Upper lobe of right lung (tissue), 1 donor: ENCODE data around the gene SH3D19. TPM values are rescaled to one million over a fixed set of nuclear protein-coding genes. Genes with fewer than 3 reads are reported as not detected.
A peak's percentile ranks its signal among the peaks of the same experiment; 100 is the strongest.

Source experiments
- ATAC-seq: fragments of 200-7000 bp; cut with Tn5 transposase; one replicate; pipeline ENCODE4 v1.9.1; 2020; ENCODE audit warnings: mild to moderate bottlenecking, moderate library complexity
- DNase-seq: peaks from one replicate; pipeline ENCODE4 v3.0.0-alpha.2; 2020
- H3K27ac ChIP-seq: fragments of 200-600 bp; one replicate; pipeline ENCODE4 v1.8.0; 2022
- H3K27me3 ChIP-seq: fragments of 200-600 bp; one replicate; pipeline ENCODE4 v1.8.0; 2022; ENCODE audit warnings: mild to moderate bottlenecking
- H3K36me3 ChIP-seq: fragments of 200-600 bp; one replicate; pipeline ENCODE4 v1.8.0; 2022
- H3K4me1 ChIP-seq: fragments of 200-600 bp; one replicate; pipeline ENCODE4 v1.8.0; 2022
- H3K4me3 ChIP-seq: fragments of 200-600 bp; one replicate; pipeline ENCODE4 v1.8.0; 2022; ENCODE audit warnings: mild to moderate bottlenecking
- H3K9me3 ChIP-seq: fragments of 200-600 bp; one replicate; pipeline ENCODE4 v1.8.0; 2022
- intact Hi-C: fragments of 100-400 bp; cut with DNase I; formaldehyde crosslinking; loops from one replicate; pipeline ENCODE4 v1.11.0; 2022
- total RNA-seq: library from RNA; stranded (reverse); fragmentation: NEBNext Ultra II Directional; extraction: Animal tissue kit (Norgen Biotek cat#: 25700); gene quantifications from one replicate; pipeline ENCODE4 v1.2.1, GENCODE V29; 2021
- TF ChIP-seq, protein P1 (sequence below): fragments of 200-600 bp; IDR thresholded peaks from one replicate; pipeline ENCODE4 v1.8.0; 2022; ENCODE audit warnings: antibody characterized with exemption
- donor health status: DM: no; HTN: yes; CAD: no; lungs with severe emphysema.

Gene SH3D19
- total RNA-seq, 1 donor from 2014 or later: 125 TPM

DNA sequence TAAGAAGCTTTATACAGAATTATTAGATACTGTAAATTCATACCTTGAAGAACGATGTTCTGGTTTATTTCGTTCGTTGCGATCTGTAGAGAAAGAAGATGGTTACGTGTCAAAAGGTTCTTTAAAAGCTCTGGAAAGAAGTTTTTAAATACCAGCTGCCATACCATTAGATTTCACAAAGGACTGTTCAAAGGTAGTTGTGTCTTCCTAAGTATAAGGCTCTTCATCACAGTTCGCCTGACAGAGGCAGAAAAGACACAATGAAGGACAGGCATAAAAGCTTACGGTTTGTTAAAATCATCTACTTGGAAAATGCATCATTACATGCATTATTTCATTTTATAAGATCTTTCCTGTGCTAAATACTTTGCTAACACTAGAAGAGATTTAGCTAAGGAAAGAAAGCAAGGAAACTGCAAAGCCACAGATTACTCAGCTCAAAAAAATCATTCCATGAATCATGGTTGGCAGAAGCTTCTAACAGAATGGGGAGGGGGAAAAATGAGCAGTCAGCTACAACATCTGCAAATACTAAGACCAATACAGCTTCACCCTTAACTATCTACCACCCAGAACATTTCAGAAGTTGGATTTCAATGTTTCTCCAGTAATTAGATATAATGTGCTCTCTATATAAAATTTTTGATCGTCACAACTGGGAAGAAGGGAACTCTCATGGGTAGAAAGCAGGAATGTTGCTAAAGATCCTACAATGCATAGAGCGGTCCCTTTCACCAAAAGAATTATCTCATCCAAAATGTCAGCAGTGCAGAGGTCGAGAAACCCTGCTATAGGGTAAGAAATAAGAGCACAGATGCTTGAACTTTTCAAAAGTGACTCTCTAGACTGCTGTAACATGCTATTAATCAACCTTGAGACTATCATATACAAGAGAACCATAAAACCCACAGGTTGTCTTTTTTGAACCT is 99.1 kb downstream of the SH3D19 start:
- ATAC-seq: no peak
- Histone ChIP-seq H3K27me3 (no peaks in the 10 kb centered on the region), H3K9me3 (no peaks in the 10 kb centered on the region), H3K36me3 (no peaks in the 10 kb centered on the region), H3K4me3 (peak overlapping the region; percentile 50), H3K4me1 (peaks cover 4% of the 10 kb centered on the region), H3K27ac (peak overlapping the region; percentile 78)
- no peak for DNase-seq
- intact Hi-C loops: no loop called here
- TF ChIP-seq, protein P1, sequence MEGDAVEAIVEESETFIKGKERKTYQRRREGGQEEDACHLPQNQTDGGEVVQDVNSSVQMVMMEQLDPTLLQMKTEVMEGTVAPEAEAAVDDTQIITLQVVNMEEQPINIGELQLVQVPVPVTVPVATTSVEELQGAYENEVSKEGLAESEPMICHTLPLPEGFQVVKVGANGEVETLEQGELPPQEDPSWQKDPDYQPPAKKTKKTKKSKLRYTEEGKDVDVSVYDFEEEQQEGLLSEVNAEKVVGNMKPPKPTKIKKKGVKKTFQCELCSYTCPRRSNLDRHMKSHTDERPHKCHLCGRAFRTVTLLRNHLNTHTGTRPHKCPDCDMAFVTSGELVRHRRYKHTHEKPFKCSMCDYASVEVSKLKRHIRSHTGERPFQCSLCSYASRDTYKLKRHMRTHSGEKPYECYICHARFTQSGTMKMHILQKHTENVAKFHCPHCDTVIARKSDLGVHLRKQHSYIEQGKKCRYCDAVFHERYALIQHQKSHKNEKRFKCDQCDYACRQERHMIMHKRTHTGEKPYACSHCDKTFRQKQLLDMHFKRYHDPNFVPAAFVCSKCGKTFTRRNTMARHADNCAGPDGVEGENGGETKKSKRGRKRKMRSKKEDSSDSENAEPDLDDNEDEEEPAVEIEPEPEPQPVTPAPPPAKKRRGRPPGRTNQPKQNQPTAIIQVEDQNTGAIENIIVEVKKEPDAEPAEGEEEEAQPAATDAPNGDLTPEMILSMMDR: no peak

DNA sequence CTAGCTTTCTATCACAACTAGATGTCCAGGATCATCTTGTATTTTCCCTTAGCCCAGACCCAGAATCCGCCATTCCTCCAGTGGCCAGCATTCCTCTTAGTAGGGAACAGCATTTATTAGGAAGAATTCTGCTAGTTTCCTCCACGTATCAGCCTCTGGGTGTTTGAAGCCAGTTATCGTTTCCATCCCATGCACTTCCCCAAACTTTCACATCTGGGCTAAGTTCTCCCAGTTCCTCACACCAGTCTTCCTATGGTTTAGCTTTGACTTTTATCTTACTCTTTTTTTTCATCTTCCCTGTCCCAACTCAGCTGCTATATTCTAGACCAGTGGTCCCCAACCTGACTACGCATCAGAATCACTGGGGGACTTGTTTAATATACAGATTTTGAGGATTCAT is 101.9 kb downstream of the SH3D19 start:
- ATAC-seq: no peak
- Histone ChIP-seq H3K9me3 (no peaks in the 10 kb centered on the region), H3K4me3 (no peak overlapping the region), H3K36me3 (no peaks in the 10 kb centered on the region), H3K27ac (no peak overlapping the region), H3K27me3 (no peaks in the 10 kb centered on the region), H3K4me1 (peaks cover 6% of the 10 kb centered on the region)
- TF ChIP-seq, protein P1: no peak
- intact Hi-C loops: no loop called here
- no peak for DNase-seq

DNA sequence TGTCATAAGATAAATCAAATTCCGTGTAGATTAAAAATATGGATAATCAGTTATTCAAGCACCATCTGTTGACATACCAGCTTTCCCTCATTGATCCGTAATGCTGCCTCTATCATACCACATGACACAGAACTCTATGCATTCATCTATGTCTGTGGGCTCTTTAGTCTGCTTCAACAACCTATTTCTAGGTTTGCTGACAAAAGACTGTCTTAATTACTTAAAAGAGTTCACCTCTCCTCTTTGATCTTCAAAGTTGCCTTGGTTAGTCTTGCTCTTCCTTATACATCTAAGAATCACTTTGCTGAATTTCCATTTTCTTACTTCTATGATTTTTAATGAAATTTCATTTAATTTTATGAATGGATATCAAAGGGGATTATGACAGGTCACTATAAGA is 105.5 kb downstream of the SH3D19 start:
- Histone ChIP-seq H3K9me3 (no peaks in the 10 kb centered on the region), H3K4me1 (peaks cover 23% of the 10 kb centered on the region), H3K27me3 (no peaks in the 10 kb centered on the region), H3K4me3 (no peak overlapping the region), H3K27ac (no peak overlapping the region), H3K36me3 (no peaks in the 10 kb centered on the region)
- intact Hi-C loops: no loop called here
- no peak for DNase-seq
- TF ChIP-seq, protein P1: no peak
- ATAC-seq: no peak

DNA sequence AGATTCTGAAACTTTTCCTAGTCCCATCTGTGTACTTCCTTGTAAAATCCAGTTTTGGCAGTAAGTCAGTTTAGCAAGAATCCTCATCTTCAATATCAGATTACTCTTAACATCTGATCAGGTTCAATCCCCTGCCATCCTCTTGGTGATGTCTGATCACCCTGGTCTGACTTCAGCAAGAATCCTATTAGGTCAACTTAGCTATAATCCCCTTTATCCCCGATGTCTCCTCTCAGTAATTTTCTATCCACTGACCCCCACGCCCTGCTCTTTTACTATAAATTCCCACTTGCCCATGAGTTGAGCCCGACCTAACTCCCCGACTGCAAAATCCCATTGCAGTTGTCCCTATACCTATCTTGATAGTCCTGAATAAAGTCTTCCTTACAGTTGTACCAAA is 106.3 kb downstream of the SH3D19 start:
- ATAC-seq: no peak
- TF ChIP-seq, protein P1: no peak
- intact Hi-C loops: no loop called here

DNA sequence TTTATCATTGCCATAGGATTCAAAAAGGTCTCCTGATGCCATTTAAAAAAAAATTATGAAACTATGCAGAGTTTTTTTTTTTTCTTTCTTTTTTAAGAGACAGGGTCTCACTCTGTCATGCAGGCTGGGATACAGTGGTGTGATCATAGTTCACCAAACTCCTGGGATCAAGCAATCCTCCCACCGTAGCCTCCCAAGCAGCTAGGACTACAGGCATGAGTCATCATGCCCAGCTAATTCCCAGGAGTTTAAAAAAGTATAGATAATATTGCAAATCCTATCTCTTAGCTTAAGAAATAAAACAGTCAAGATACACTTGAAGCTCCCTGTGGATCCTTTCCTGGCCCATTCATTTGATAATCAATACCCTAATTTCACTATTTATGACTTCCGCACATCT is 107.1 kb downstream of the SH3D19 start:
- Histone ChIP-seq H3K27ac (no peak overlapping the region), H3K27me3 (no peaks in the 10 kb centered on the region), H3K36me3 (no peaks in the 10 kb centered on the region), H3K9me3 (no peaks in the 10 kb centered on the region), H3K4me3 (no peak overlapping the region), H3K4me1 (peaks cover 23% of the 10 kb centered on the region)
- ATAC-seq (no peak), DNase-seq (no peak)
- intact Hi-C loops: no loop called here
- TF ChIP-seq, protein P1: no peak

More for the DNA sequence above, 106.3 kb downstream of the SH3D19 start:
- Histone ChIP-seq H3K9me3 (no peaks in the 10 kb centered on the region), H3K27ac (no peak overlapping the region), H3K4me3 (no peak overlapping the region), H3K36me3 (no peaks in the 10 kb centered on the region), H3K4me1 (peaks cover 23% of the 10 kb centered on the region), H3K27me3 (no peaks in the 10 kb centered on the region)
- no peak for DNase-seq
